DND-41 (cell line): ENCODE data around the gene PDGFRA.

Source experiments
- ATAC-seq: fragments of 200-7000 bp; cut with Tn5 transposase; 3 replicates; pipeline ENCODE4 v1.9.1; 2021; ENCODE audit warnings: low read depth; ENCODE audit not compliant: insufficient read depth
- DNase-seq: peaks from one replicate; pipeline ENCODE4 v3.0.0-alpha.2; 2020
- H2AFZ ChIP-seq: 2 replicates; pipeline ENCODE4 v1.6.0; 2012; ENCODE audit warnings: low read depth, low read length
- H3K27ac ChIP-seq: 2 replicates; pipeline ENCODE4 v1.5.1; 2012; ENCODE audit warnings: low read length, inconsistent platforms
- H3K27me3 ChIP-seq: fragments of 200-600 bp; sonication (generic); 2 replicates; pipeline ENCODE4 v1.6.0; 2012; ENCODE audit warnings: low read length, mild to moderate bottlenecking, inconsistent platforms; ENCODE audit not compliant: insufficient read depth, poor library complexity
- H3K36me3 ChIP-seq: 2 replicates; pipeline ENCODE4 v1.5.1; 2012; ENCODE audit warnings: low read length, inconsistent platforms; ENCODE audit not compliant: insufficient read depth
- H3K4me1 ChIP-seq: 2 replicates; pipeline ENCODE4 v1.5.1; 2012; ENCODE audit warnings: mild to moderate bottlenecking, low read length; ENCODE audit not compliant: insufficient read depth
- H3K4me2 ChIP-seq: 2 replicates; pipeline ENCODE4 v1.6.0; 2012; ENCODE audit warnings: mild to moderate bottlenecking, moderate library complexity, low read length, inconsistent platforms; ENCODE audit not compliant: insufficient read depth
- H3K4me3 ChIP-seq, 2 experiments: fragments of 200-600 bp in 1 of 2; shearing (Covaris generic) in 1 of 2; 2 replicates each; pipeline ENCODE4 v1.5.1; 2012 to 2016; ENCODE audit warnings: inconsistent platforms in 2 of 2, low read length in 2 of 2, mild to moderate bottlenecking in 2 of 2, low read depth in 1 of 2, moderate library complexity in 1 of 2
- H3K79me2 ChIP-seq: 2 replicates; pipeline ENCODE4 v1.6.0; 2012; ENCODE audit warnings: low read length, inconsistent platforms; ENCODE audit not compliant: insufficient read depth
- H3K9ac ChIP-seq: 2 replicates; pipeline ENCODE4 v1.6.0; 2012; ENCODE audit warnings: low read depth, mild to moderate bottlenecking, inconsistent platforms, low read length, moderate library complexity
- H3K9me3 ChIP-seq: 2 replicates; pipeline ENCODE4 v1.5.1; 2012; ENCODE audit warnings: low read length, moderate library complexity, mild to moderate bottlenecking, inconsistent platforms; ENCODE audit not compliant: insufficient read depth, severe bottlenecking
- H4K20me1 ChIP-seq: 2 replicates; pipeline ENCODE4 v1.6.0; 2012; ENCODE audit warnings: low read length; ENCODE audit not compliant: insufficient read depth
- EZH2 ChIP-seq: IDR thresholded peaks from 3 replicates; pipeline ENCODE4 v1.6.1; 2012; ENCODE audit warnings: borderline replicate concordance, low read depth, mild to moderate bottlenecking, moderate library complexity, low read length, inconsistent platforms; ENCODE audit not compliant: severe bottlenecking
- TF ChIP-seq, protein P1 (sequence below): IDR thresholded peaks from 2 replicates; pipeline ENCODE4 v1.5.1; 2012; ENCODE audit warnings: borderline replicate concordance, low read length, moderate library complexity, mild to moderate bottlenecking; ENCODE audit not compliant: poor library complexity, severe bottlenecking; ENCODE audit errors: extremely low read depth

Gene PDGFRA

DNA sequence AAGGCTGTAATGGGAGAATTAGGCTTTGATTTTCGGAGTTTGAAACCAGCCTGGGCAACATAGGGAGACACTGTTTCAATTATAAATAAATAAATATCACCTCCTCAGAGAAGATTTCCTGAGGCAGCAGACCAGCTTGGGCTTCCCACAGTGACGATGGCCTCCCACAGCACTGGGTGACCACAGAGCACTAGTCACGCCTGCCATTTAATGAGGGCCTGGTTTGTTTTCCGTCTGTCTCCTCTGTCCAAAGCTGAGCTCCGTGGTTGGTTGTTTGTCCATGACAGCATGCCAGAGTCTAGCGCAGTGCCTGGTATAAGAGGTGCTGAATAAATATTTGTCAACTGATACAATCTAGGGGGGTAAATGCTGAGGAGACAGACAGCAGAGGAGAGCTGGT is 10.4 kb upstream of the PDGFRA start:
- no peak for DNase-seq
- no peaks in the 10 kb centered on the region for H3K36me3 ChIP-seq
- TF ChIP-seq, protein P1, sequence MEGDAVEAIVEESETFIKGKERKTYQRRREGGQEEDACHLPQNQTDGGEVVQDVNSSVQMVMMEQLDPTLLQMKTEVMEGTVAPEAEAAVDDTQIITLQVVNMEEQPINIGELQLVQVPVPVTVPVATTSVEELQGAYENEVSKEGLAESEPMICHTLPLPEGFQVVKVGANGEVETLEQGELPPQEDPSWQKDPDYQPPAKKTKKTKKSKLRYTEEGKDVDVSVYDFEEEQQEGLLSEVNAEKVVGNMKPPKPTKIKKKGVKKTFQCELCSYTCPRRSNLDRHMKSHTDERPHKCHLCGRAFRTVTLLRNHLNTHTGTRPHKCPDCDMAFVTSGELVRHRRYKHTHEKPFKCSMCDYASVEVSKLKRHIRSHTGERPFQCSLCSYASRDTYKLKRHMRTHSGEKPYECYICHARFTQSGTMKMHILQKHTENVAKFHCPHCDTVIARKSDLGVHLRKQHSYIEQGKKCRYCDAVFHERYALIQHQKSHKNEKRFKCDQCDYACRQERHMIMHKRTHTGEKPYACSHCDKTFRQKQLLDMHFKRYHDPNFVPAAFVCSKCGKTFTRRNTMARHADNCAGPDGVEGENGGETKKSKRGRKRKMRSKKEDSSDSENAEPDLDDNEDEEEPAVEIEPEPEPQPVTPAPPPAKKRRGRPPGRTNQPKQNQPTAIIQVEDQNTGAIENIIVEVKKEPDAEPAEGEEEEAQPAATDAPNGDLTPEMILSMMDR: no peak
- TF ChIP-seq EZH2: no peak

GRCh38 chr4:54224996-54225597 is 4.0 kb upstream of the PDGFRA start:
- Histone ChIP-seq H3K9me3 (no peaks in the 10 kb centered on the region), H3K79me2 (no peaks in the 10 kb centered on the region), H3K27ac (no peak overlapping the region), H3K27me3 (no peaks in the 10 kb centered on the region), H2AFZ (no peak overlapping the region), H3K4me2 (no peak overlapping the region), H3K9ac (no peak overlapping the region), H3K4me1 (no peaks in the 10 kb centered on the region), H3K36me3 (no peaks in the 10 kb centered on the region), H4K20me1 (no peaks in the 10 kb centered on the region), H3K4me3 (no peak overlapping the region)
- DNase-seq: no peak
- no peak for ATAC-seq
- TF ChIP-seq, protein P1: no peak
- no peak for TF ChIP-seq EZH2

More for the DNA sequence above, 10.4 kb upstream of the PDGFRA start:
- Histone ChIP-seq H3K4me3 (no peak overlapping the region), H3K27me3 (peaks cover 5% of the 10 kb centered on the region), H4K20me1 (no peaks in the 10 kb centered on the region), H3K27ac (no peak overlapping the region), H3K9me3 (no peaks in the 10 kb centered on the region), H3K4me1 (peaks cover 3% of the 10 kb centered on the region; the same call in 1 of the 2 replicates), H3K79me2 (no peaks in the 10 kb centered on the region), H3K9ac (no peak overlapping the region), H2AFZ (no peak overlapping the region), H3K4me2 (no peak overlapping the region)
- ATAC-seq: no peak

GRCh38 chr4:54225598-54226403 is 3.3 kb upstream of the PDGFRA start:
- Histone ChIP-seq H3K27ac (no peak overlapping the region), H3K4me2 (no peak overlapping the region), H3K36me3 (no peaks in the 10 kb centered on the region), H3K9ac (no peak overlapping the region), H3K9me3 (peaks cover 3% of the 10 kb centered on the region), H3K79me2 (no peaks in the 10 kb centered on the region), H3K4me1 (no peaks in the 10 kb centered on the region), H3K27me3 (no peaks in the 10 kb centered on the region), H4K20me1 (no peaks in the 10 kb centered on the region), H2AFZ (no peak overlapping the region), H3K4me3 (no peak overlapping the region)
- ATAC-seq: no peak
- TF ChIP-seq, protein P1: no peak
- no peak for TF ChIP-seq EZH2
- no peak for DNase-seq
